HEK293 (cell line): ENCODE measurements around the gene UBAC2.

Experiments
- CTCF ChIA-PET: fragments of 350-600 bp; formaldehyde crosslinking; extraction: SDS; loops from one replicate; lab custom pipeline; 2021; ENCODE audit warnings: antibody characterized with exemption; lab: Yijun Ruan, JAX
- POLR2A ChIA-PET: fragments of 300-600 bp; formaldehyde crosslinking; extraction: SDS; loops from one replicate; lab custom pipeline; 2020; ENCODE audit warnings: antibody characterized with exemption, inconsistent platforms; lab: Yijun Ruan, JAX
- H3K27ac ChIP-seq: fragments of 200-500 bp; sonication (Bioruptor generic); 2 replicates; pipeline ENCODE4 v1.5.1; 2014; ENCODE audit warnings: low read depth, low read length, control low read depth, inconsistent platforms; ENCODE audit errors: extremely low read depth
- H3K36me3 ChIP-seq, 2 experiments: fragments of 200-500 bp in 1 of 2; sonication (Bioruptor generic) in 1 of 2; 1 replicate in 1 of 2; 2 replicates in 1 of 2; pipeline ENCODE4 v1.5.1; 2014 to 2017; ENCODE audit warnings: inconsistent platforms in 2 of 2, low read length in 2 of 2; ENCODE audit not compliant: control insufficient read depth in 2 of 2, insufficient read depth in 1 of 2
- H3K4me1 ChIP-seq: fragments of 200-500 bp; sonication (Bioruptor generic); 2 replicates; pipeline ENCODE4 v1.5.1; 2014; ENCODE audit warnings: mild to moderate bottlenecking, low read length, inconsistent platforms; ENCODE audit not compliant: control insufficient read depth, insufficient read depth
- H3K4me3 ChIP-seq: 2 replicates; pipeline ENCODE4 v1.5.1; 2011; ENCODE audit warnings: low read depth, mild to moderate bottlenecking, control low read depth, low read length, moderate library complexity
- H3K9me3 ChIP-seq: fragments of 200-500 bp; sonication (Bioruptor generic); 2 replicates; pipeline ENCODE4 v1.5.1; 2014; ENCODE audit warnings: low read depth, low read length, inconsistent platforms; ENCODE audit not compliant: control insufficient read depth, insufficient read depth
- GLIS2 ChIP-seq: fragments of 450-650 bp; formaldehyde crosslinking; IDR thresholded peaks from 2 replicates; pipeline ENCODE4 v1.5.1; 2016; ENCODE audit warnings: missing biosample characterization, missing genetic modification characterization
- KLF8 ChIP-seq: fragments of 450-650 bp; formaldehyde crosslinking; IDR thresholded peaks from 2 replicates; pipeline ENCODE4 v1.5.1; 2016; ENCODE audit warnings: missing biosample characterization, missing genetic modification characterization
- ZBTB1 ChIP-seq: fragments of 450-650 bp; formaldehyde crosslinking; IDR thresholded peaks from 2 replicates; pipeline ENCODE4 v1.5.1; 2016; ENCODE audit warnings: missing biosample characterization, missing genetic modification characterization
- ZBTB8A ChIP-seq: fragments of 450-650 bp; formaldehyde crosslinking; IDR thresholded peaks from 2 replicates; pipeline ENCODE4 v1.5.1; 2016; ENCODE audit warnings: missing biosample characterization, missing genetic modification characterization
- ZFP37 ChIP-seq: fragments of 450-650 bp; formaldehyde crosslinking; IDR thresholded peaks from 2 replicates; pipeline ENCODE4 v1.5.1; 2016; ENCODE audit warnings: missing biosample characterization, missing genetic modification characterization
- ZFP69B ChIP-seq: fragments of 450-650 bp; formaldehyde crosslinking; IDR thresholded peaks from 2 replicates; pipeline ENCODE4 v1.5.1; 2016; ENCODE audit warnings: missing biosample characterization, missing genetic modification characterization
- ZIC2 ChIP-seq: fragments of 450-650 bp; formaldehyde crosslinking; IDR thresholded peaks from 2 replicates; pipeline ENCODE4 v1.5.1; 2016; ENCODE audit warnings: missing biosample characterization, missing genetic modification characterization
- ZNF132 ChIP-seq: fragments of 450-650 bp; formaldehyde crosslinking; IDR thresholded peaks from 2 replicates; pipeline ENCODE4 v1.5.1; 2017; ENCODE audit warnings: missing biosample characterization, missing genetic modification characterization, borderline replicate concordance
- ZNF133 ChIP-seq: fragments of 450-650 bp; formaldehyde crosslinking; IDR thresholded peaks from 2 replicates; pipeline ENCODE4 v1.5.1; 2016; ENCODE audit warnings: missing biosample characterization, missing genetic modification characterization
- ZNF140 ChIP-seq: fragments of 450-650 bp; formaldehyde crosslinking; IDR thresholded peaks from 2 replicates; pipeline ENCODE4 v1.5.1; 2016; ENCODE audit warnings: missing biosample characterization, missing genetic modification characterization
- ZNF157 ChIP-seq: fragments of 450-650 bp; formaldehyde crosslinking; IDR thresholded peaks from 2 replicates; pipeline ENCODE4 v1.5.1; 2016; ENCODE audit warnings: missing biosample characterization, missing genetic modification characterization
- ZNF174 ChIP-seq: fragments of 450-650 bp; formaldehyde crosslinking; IDR thresholded peaks from 2 replicates; pipeline ENCODE4 v1.5.0; 2017; ENCODE audit warnings: missing biosample characterization, mild to moderate bottlenecking, missing genetic modification characterization
- ZNF292 ChIP-seq: fragments of 450-650 bp; formaldehyde crosslinking; IDR thresholded peaks from 2 replicates; pipeline ENCODE4 v1.5.1; 2016; ENCODE audit warnings: low read depth, missing biosample characterization, missing genetic modification characterization, borderline replicate concordance
- ZNF324 ChIP-seq: fragments of 450-650 bp; formaldehyde crosslinking; IDR thresholded peaks from 2 replicates; pipeline ENCODE4 v1.5.1; 2016; ENCODE audit warnings: missing biosample characterization, missing genetic modification characterization
- ZNF350 ChIP-seq: fragments of 450-650 bp; formaldehyde crosslinking; IDR thresholded peaks from 2 replicates; pipeline ENCODE4 v1.5.0; 2017; ENCODE audit warnings: missing biosample characterization, mild to moderate bottlenecking, missing genetic modification characterization
- ZNF530 ChIP-seq: fragments of 450-650 bp; formaldehyde crosslinking; IDR thresholded peaks from 2 replicates; pipeline ENCODE4 v1.5.1; 2016; ENCODE audit warnings: low read depth, missing biosample characterization, missing genetic modification characterization
- ZNF560 ChIP-seq: fragments of 450-650 bp; formaldehyde crosslinking; IDR thresholded peaks from 2 replicates; pipeline ENCODE4 v1.5.1; 2017; ENCODE audit warnings: missing biosample characterization, missing genetic modification characterization, borderline replicate concordance
- ZNF571 ChIP-seq: fragments of 450-650 bp; formaldehyde crosslinking; IDR thresholded peaks from 2 replicates; pipeline ENCODE4 v1.5.0; 2017; ENCODE audit warnings: missing biosample characterization, missing genetic modification characterization
- ZNF610 ChIP-seq: fragments of 450-650 bp; formaldehyde crosslinking; IDR thresholded peaks from 2 replicates; pipeline ENCODE4 v1.5.1; 2016; ENCODE audit warnings: missing biosample characterization, missing genetic modification characterization, borderline replicate concordance
- ZNF701 ChIP-seq: fragments of 450-650 bp; formaldehyde crosslinking; IDR thresholded peaks from 2 replicates; pipeline ENCODE4 v1.5.1; 2016; ENCODE audit warnings: missing biosample characterization, missing genetic modification characterization
- ZNF777 ChIP-seq: fragments of 450-650 bp; formaldehyde crosslinking; IDR thresholded peaks from 2 replicates; pipeline ENCODE4 v1.5.1; 2017; ENCODE audit warnings: missing biosample characterization, missing genetic modification characterization, borderline replicate concordance
- TF ChIP-seq, protein P1 (sequence below): fragments of 450-650 bp; formaldehyde crosslinking; IDR thresholded peaks from 2 replicates; pipeline ENCODE4 v1.5.1; 2017; ENCODE audit warnings: missing biosample characterization, mild to moderate bottlenecking, missing genetic modification characterization, moderate library complexity
- TF ChIP-seq, protein P2 (sequence below): fragments of 450-650 bp; formaldehyde crosslinking; IDR thresholded peaks from 2 replicates; pipeline ENCODE4 v1.5.1; 2016; ENCODE audit warnings: missing biosample characterization, missing genetic modification characterization
- TF ChIP-seq, protein P3 (sequence below): fragments of 450-650 bp; formaldehyde crosslinking; IDR thresholded peaks from 2 replicates; pipeline ENCODE4 v1.5.1; 2016; ENCODE audit warnings: missing biosample characterization, missing genetic modification characterization, borderline replicate concordance
- TF ChIP-seq, protein P4 (sequence below): fragments of 450-650 bp; formaldehyde crosslinking; IDR thresholded peaks from 2 replicates; pipeline ENCODE4 v1.5.1; 2016; ENCODE audit warnings: missing biosample characterization, missing genetic modification characterization, low read depth
- TF ChIP-seq, protein P5 (sequence below): fragments of 450-650 bp; formaldehyde crosslinking; optimal IDR thresholded peaks from 2 replicates; pipeline ENCODE3; 2016; ENCODE audit warnings: missing biosample characterization, mild to moderate bottlenecking, missing genetic modification characterization

Gene UBAC2

DNA sequence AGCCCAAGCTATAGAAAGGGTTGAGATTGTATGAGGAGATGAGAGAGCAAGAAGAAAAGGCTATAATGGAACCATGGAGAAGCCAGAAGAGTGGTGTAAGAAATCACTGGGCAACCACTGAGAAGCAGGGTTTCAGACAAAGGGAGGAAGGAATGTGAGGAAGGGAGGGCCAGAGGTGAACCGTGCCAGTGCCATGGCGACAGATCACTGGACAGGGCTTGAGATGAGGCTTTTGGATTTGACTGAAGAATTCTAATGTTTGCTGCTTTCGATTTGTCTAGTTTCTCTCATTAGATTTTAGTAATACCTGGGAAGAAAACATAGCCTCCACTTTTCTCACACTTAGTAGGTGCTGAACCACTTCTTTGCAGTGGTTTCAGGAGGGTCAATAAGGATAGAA lies 112.8 kb downstream of the UBAC2 start:
- Histone ChIP-seq H3K4me3 (no peak overlapping the region), H3K9me3 (no peaks in the 10 kb centered on the region), H3K27ac (no peak overlapping the region), H3K36me3 (peaks cover 0 to 3% of the 10 kb centered on the region in 2 experiments; a peak in 1 of 3 replicates), H3K4me1 (no peaks in the 10 kb centered on the region)
- ChIA-PET POLR2A (no interaction called here), CTCF (no interaction called here)
- TF ChIP-seq ZNF530 (tag by site-specific recombination) (no peak), ZNF292 (tag by site-specific recombination) (no peak), ZBTB1 (tag by site-specific recombination) (no peak), GLIS2 (tag by site-specific recombination) (no peak), ZNF140 (tag by site-specific recombination) (no peak), ZNF777 (no peak), ZNF571 (tag by site-specific recombination) (no peak), ZNF560 (tag by site-specific recombination) (no peak), ZNF174 (tag by site-specific recombination) (no peak)
- TF ChIP-seq, protein P1, sequence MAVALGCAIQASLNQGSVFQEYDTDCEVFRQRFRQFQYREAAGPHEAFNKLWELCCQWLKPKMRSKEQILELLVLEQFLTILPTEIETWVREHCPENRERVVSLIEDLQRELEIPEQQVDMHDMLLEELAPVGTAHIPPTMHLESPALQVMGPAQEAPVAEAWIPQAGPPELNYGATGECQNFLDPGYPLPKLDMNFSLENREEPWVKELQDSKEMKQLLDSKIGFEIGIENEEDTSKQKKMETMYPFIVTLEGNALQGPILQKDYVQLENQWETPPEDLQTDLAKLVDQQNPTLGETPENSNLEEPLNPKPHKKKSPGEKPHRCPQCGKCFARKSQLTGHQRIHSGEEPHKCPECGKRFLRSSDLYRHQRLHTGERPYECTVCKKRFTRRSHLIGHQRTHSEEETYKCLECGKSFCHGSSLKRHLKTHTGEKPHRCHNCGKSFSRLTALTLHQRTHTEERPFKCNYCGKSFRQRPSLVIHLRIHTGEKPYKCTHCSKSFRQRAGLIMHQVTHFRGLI = no peak
- TF ChIP-seq, protein P2, sequence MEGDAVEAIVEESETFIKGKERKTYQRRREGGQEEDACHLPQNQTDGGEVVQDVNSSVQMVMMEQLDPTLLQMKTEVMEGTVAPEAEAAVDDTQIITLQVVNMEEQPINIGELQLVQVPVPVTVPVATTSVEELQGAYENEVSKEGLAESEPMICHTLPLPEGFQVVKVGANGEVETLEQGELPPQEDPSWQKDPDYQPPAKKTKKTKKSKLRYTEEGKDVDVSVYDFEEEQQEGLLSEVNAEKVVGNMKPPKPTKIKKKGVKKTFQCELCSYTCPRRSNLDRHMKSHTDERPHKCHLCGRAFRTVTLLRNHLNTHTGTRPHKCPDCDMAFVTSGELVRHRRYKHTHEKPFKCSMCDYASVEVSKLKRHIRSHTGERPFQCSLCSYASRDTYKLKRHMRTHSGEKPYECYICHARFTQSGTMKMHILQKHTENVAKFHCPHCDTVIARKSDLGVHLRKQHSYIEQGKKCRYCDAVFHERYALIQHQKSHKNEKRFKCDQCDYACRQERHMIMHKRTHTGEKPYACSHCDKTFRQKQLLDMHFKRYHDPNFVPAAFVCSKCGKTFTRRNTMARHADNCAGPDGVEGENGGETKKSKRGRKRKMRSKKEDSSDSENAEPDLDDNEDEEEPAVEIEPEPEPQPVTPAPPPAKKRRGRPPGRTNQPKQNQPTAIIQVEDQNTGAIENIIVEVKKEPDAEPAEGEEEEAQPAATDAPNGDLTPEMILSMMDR (tag by site-specific recombination) = no peak
- TF ChIP-seq, protein P3, sequence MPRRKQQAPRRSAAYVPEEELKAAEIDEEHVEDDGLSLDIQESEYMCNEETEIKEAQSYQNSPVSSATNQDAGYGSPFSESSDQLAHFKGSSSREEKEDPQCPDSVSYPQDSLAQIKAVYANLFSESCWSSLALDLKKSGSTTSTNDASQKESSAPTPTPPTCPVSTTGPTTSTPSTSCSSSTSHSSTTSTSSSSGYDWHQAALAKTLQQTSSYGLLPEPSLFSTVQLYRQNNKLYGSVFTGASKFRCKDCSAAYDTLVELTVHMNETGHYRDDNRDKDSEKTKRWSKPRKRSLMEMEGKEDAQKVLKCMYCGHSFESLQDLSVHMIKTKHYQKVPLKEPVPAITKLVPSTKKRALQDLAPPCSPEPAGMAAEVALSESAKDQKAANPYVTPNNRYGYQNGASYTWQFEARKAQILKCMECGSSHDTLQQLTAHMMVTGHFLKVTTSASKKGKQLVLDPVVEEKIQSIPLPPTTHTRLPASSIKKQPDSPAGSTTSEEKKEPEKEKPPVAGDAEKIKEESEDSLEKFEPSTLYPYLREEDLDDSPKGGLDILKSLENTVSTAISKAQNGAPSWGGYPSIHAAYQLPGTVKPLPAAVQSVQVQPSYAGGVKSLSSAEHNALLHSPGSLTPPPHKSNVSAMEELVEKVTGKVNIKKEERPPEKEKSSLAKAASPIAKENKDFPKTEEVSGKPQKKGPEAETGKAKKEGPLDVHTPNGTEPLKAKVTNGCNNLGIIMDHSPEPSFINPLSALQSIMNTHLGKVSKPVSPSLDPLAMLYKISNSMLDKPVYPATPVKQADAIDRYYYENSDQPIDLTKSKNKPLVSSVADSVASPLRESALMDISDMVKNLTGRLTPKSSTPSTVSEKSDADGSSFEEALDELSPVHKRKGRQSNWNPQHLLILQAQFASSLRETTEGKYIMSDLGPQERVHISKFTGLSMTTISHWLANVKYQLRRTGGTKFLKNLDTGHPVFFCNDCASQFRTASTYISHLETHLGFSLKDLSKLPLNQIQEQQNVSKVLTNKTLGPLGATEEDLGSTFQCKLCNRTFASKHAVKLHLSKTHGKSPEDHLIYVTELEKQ (tag by site-specific recombination) = no peak
- TF ChIP-seq, protein P4, sequence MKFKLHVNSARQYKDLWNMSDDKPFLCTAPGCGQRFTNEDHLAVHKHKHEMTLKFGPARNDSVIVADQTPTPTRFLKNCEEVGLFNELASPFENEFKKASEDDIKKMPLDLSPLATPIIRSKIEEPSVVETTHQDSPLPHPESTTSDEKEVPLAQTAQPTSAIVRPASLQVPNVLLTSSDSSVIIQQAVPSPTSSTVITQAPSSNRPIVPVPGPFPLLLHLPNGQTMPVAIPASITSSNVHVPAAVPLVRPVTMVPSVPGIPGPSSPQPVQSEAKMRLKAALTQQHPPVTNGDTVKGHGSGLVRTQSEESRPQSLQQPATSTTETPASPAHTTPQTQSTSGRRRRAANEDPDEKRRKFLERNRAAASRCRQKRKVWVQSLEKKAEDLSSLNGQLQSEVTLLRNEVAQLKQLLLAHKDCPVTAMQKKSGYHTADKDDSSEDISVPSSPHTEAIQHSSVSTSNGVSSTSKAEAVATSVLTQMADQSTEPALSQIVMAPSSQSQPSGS = no peak

DNA sequence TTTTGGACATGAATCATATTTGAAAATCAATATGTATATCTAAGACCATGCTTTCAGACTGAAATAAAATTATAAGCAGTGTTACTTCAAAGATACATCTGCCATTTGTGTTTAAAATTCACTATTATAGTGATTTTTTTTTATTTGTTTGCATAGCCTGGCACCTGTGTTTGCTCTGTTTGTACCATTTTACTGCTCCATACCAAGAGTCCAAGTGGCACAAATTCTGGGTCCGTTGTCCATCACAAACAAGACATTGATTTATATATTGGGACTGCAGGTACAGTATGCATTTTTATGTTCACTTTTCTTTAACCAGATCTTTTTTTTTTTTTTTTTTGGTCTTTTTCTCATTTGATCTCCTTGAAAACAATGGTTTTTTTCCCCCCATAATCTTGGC lies 113.3 kb downstream of the UBAC2 start:
- Histone ChIP-seq H3K4me1 (no peaks in the 10 kb centered on the region), H3K27ac (no peak overlapping the region), H3K9me3 (no peaks in the 10 kb centered on the region), H3K4me3 (no peak overlapping the region), H3K36me3 (peaks cover 0 to 3% of the 10 kb centered on the region in 2 experiments; a peak in 1 of 3 replicates)
- ChIA-PET POLR2A (no interaction called here), CTCF (interaction anchor here (0.6 to 0.9 kb wide), 2 partner anchors 137 to 689 kb away, joined by 3 read pairs; no protein-coding TSS in a partner anchor)
- TF ChIP-seq ZFP69B (tag by site-specific recombination) (no peak), ZNF701 (tag by site-specific recombination) (no peak), ZBTB8A (tag by site-specific recombination) (no peak), ZNF560 (tag by site-specific recombination) (no peak), ZFP37 (tag by site-specific recombination) (no peak), ZNF157 (tag by site-specific recombination) (no peak), KLF8 (tag by site-specific recombination) (no peak), ZNF571 (tag by site-specific recombination) (no peak), ZNF610 (tag by site-specific recombination) (no peak), ZNF132 (no peak), ZNF324 (tag by site-specific recombination) (no peak), ZNF350 (tag by site-specific recombination) (no peak), ZNF133 (no peak), ZIC2 (tag by site-specific recombination) (no peak)
- TF ChIP-seq, protein P5, sequence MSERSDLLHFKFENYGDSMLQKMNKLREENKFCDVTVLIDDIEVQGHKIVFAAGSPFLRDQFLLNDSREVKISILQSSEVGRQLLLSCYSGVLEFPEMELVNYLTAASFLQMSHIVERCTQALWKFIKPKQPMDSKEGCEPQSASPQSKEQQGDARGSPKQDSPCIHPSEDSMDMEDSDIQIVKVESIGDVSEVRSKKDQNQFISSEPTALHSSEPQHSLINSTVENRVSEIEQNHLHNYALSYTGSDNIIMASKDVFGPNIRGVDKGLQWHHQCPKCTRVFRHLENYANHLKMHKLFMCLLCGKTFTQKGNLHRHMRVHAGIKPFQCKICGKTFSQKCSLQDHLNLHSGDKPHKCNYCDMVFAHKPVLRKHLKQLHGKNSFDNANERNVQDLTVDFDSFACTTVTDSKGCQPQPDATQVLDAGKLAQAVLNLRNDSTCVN (tag by site-specific recombination) = no peak
